ENCODE data around the gene TEX29. TPM values are rescaled to one million over a fixed set of nuclear protein-coding genes. Genes with fewer than 3 reads are reported as not detected.

The TEX29 gene
- total and polyA plus RNA-seq, 10 of the 15 experiments (the other 5 are each of a cell fraction or from before 2014, with no cell fraction given), result 0.14 to 0.30 (median 0.22) TPM; not detected in 7

GRCh38 chr13:111316161-111316730 lies 4.2 kb upstream of the TEX29 start:
- no peak for ATAC-seq
- Histone ChIP-seq H3K4me2 (ENCODE audit: control insufficient read depth, insufficient read depth) (no peak overlapping the region), H3K79me2 (ENCODE audit: control insufficient read depth, insufficient read depth, low read length) (no peaks in the 10 kb centered on the region), H3K27me3 (replicated peaks in 1 of 2; ENCODE audit: control insufficient read depth in 2 of 2, insufficient read depth in 2 of 2, low read length in 1 of 2) (no peaks in the 10 kb centered on the region), H3K36me3 (ENCODE audit: control insufficient read depth in 2 of 2, insufficient read depth in 2 of 2, low read length in 1 of 2) (peaks cover 0 to 4% of the 10 kb centered on the region in 2 experiments; a peak in 3 of 4 replicates), H4K20me1 (ENCODE audit: control insufficient read depth, insufficient read depth) (no peaks in the 10 kb centered on the region), H3K27ac (ENCODE audit: control insufficient read depth, insufficient read depth) (no peak overlapping the region), H3K9ac (ENCODE audit: control insufficient read depth, insufficient read depth, low read length) (no peak overlapping the region), H3K4me1 (ENCODE audit: control insufficient read depth, insufficient read depth, low read length) (no peaks in the 10 kb centered on the region), H2AFZ (ENCODE audit: control insufficient read depth, low read depth, low read length) (no peak overlapping the region), H3K9me3 (replicated peaks; ENCODE audit: control insufficient read depth, insufficient read depth, low read length) (no peaks in the 10 kb centered on the region), H3K4me3 (no peak overlapping the region)
- 97% methylated on average over 12 of the region's 12 CpGs for WGBS (ENCODE audit: insufficient coverage, insufficient replicate concordance, low lambda C conversion rate, missing lambda C conversion rate)
- in situ Hi-C loops (cut with MboI), result no loop called here
- ChIA-PET CTCF (no interaction called here), SMC1A (ENCODE audit: uncharacterized antibody, unreplicated experiment) (no interaction called here), POLR2A (no interaction called here), RAD21 (ENCODE audit: unreplicated experiment) (no interaction called here)
- TF ChIP-seq RB1 (IDR thresholded peaks at IDR 0.05; ENCODE audit: borderline replicate concordance) (no peak), RAD21 (IDR thresholded peaks at IDR 0.05; ENCODE audit: insufficient read depth, low read depth, low read length) (no peak), WRNIP1 (IDR thresholded peaks at IDR 0.05; ENCODE audit: borderline replicate concordance, low read depth, low read length) (no peak), ASH2L (IDR thresholded peaks at IDR 0.05; ENCODE audit: borderline replicate concordance, low read depth) (no peak), EP300 (IDR thresholded peaks at IDR 0.05; ENCODE audit: borderline replicate concordance in 1 of 2, control insufficient read depth in 1 of 2, low read depth in 2 of 2, low read length in 2 of 2) (no peak), SP1 (IDR thresholded peaks at IDR 0.05; ENCODE audit: low read depth, low read length) (no peak), ZSCAN29 (IDR thresholded peaks at IDR 0.05) (no peak), IKZF1 (conservative IDR thresholded peaks at IDR 0.05) (no peak), EED (IDR thresholded peaks at IDR 0.05; ENCODE audit: low read depth) (no peak)
- TF ChIP-seq, protein P1, sequence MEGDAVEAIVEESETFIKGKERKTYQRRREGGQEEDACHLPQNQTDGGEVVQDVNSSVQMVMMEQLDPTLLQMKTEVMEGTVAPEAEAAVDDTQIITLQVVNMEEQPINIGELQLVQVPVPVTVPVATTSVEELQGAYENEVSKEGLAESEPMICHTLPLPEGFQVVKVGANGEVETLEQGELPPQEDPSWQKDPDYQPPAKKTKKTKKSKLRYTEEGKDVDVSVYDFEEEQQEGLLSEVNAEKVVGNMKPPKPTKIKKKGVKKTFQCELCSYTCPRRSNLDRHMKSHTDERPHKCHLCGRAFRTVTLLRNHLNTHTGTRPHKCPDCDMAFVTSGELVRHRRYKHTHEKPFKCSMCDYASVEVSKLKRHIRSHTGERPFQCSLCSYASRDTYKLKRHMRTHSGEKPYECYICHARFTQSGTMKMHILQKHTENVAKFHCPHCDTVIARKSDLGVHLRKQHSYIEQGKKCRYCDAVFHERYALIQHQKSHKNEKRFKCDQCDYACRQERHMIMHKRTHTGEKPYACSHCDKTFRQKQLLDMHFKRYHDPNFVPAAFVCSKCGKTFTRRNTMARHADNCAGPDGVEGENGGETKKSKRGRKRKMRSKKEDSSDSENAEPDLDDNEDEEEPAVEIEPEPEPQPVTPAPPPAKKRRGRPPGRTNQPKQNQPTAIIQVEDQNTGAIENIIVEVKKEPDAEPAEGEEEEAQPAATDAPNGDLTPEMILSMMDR (IDR thresholded peaks at IDR 0.05 in 2 of 3, conservative IDR thresholded peaks at IDR 0.05 in 1 of 3; ENCODE audit: control insufficient read depth in 2 of 3, extremely low read depth in 1 of 3, insufficient read depth in 1 of 3, low read depth in 3 of 3, low read length in 3 of 3), result no peak
- BruUV-seq (replicated peaks), result no TSS peak
- no peak for DNase-seq (ENCODE audit: low read depth, low spot score)
- intact Hi-C loops (cut with micrococcal nuclease; ENCODE audit: unreplicated experiment), result no loop called here
- FAIRE-seq, result no peak

Data from GM12878 (cell line).